Spleen (tissue), 11 donors: Measurements from ENCODE around the gene PRSS21. TPM values are rescaled to one million over a fixed set of nuclear protein-coding genes. Genes with fewer than 3 reads are reported as not detected.
A peak's percentile ranks its signal among the peaks of the same experiment; 100 is the strongest.

Experiments used
- DNase-seq: peaks from one replicate; pipeline ENCODE4 v3.0.0-alpha.2; 2020
- H3K27ac ChIP-seq, 8 donors: fragments of 200-600 bp; sonication (generic) in 7 of 8; 1 replicate in 4 of 8; 2 replicates in 4 of 8; pipeline versions ENCODE4 v1.5.0 to v1.8.0; 2016 to 2021; ENCODE audit warnings: inconsistent platforms in 4 of 8, mild to moderate bottlenecking in 4 of 8, moderate library complexity in 1 of 8
- H3K27me3 ChIP-seq, 7 donors: fragments of 200-600 bp; sonication (generic) in 6 of 7; replicated peaks in 1 of 7; 1 replicate in 4 of 7; 2 replicates in 3 of 7; pipeline versions ENCODE4 v1.5.0 to v1.8.0; 2016 to 2021; ENCODE audit warnings: inconsistent platforms in 3 of 7, mild to moderate bottlenecking in 1 of 7
- H3K36me3 ChIP-seq, 6 donors: fragments of 200-600 bp; sonication (generic) in 5 of 6; 1 replicate in 4 of 6; 2 replicates in 2 of 6; pipeline versions ENCODE4 v1.5.0 to v1.8.0; 2016 to 2021; ENCODE audit warnings: inconsistent platforms in 2 of 6
- H3K4me1 ChIP-seq, 6 donors: fragments of 200-600 bp; sonication (generic) in 5 of 6; 1 replicate in 3 of 6; 2 replicates in 3 of 6; pipeline versions ENCODE4 v1.5.0 to v1.8.0; 2016 to 2021; ENCODE audit warnings: inconsistent platforms in 3 of 6
- H3K4me3 ChIP-seq, 8 donors: fragments of 200-600 bp; sonication (generic) in 7 of 8; 1 replicate in 4 of 8; 2 replicates in 4 of 8; pipeline versions ENCODE4 v1.5.0 to v1.8.0; 2016 to 2021; ENCODE audit warnings: inconsistent platforms in 4 of 8, mild to moderate bottlenecking in 4 of 8, moderate library complexity in 2 of 8
- H3K9me3 ChIP-seq, 8 donors: fragments of 200-600 bp; sonication (generic) in 7 of 8; 1 replicate in 4 of 8; 2 replicates in 4 of 8; pipeline versions ENCODE4 v1.5.0 to v1.8.0; 2016 to 2021; ENCODE audit warnings: inconsistent platforms in 4 of 8
- CTCF ChIP-seq, 11 experiments: fragments of 200-600 bp in 7 of 11; fragments of 450-650 bp in 4 of 11; sonication (generic) in 4 of 11; IDR thresholded peaks in 8 of 11; conservative IDR thresholded peaks in 3 of 11; 1 replicate in 7 of 11; 2 replicates in 4 of 11; pipeline versions ENCODE4 v1.4.0 to v1.8.0; 2016 to 2021; ENCODE audit warnings: antibody characterized with exemption in 11 of 11, inconsistent platforms in 4 of 11, mild to moderate bottlenecking in 1 of 11
- POLR2A ChIP-seq, 3 donors: fragments of 450-650 bp; IDR thresholded peaks; one replicate each; pipeline ENCODE4 v1.5.1; 2017; ENCODE audit warnings: antibody characterized with exemption in 3 of 3, mild to moderate bottlenecking in 1 of 3
- POLR2AphosphoS5 ChIP-seq, 3 donors: sonication (generic); formaldehyde crosslinking; IDR thresholded peaks; one replicate each; pipeline ENCODE4 v1.5.1; 2017; ENCODE audit warnings: antibody characterized with exemption in 3 of 3
- WGBS, 5 donors: extraction: QIAGEN DNeasy Blood & Tissue Kit in 3 of 5; methylation state at CpG; one replicate each; pipeline versions ENCODE4 v1.1.5 to v1.1.7; 2013 to 2018; 5-methylcytosine and 5-hydroxymethylcytosine counted together
- intact Hi-C: fragments of 100-400 bp; cut with DNase I; formaldehyde crosslinking; loops from one replicate; pipeline ENCODE4 v1.15.0; 2023; ENCODE audit warnings: low total_unique reads
- polyA plus RNA-seq, 3 donors: library from polyadenylated mRNA; stranded (reverse); fragments of 200-250 nt; gene quantifications; one replicate each; pipeline ENCODE4 v1.2.1, GENCODE V29; 2013
- total RNA-seq, 7 donors: library from RNA; depleted of rRNA in 3 of 7; stranded (reverse); fragments of >200 nt in 3 of 7; fragmentation: NEBNext Ultra II Directional in 4 of 7; extraction: Animal tissue kit (Norgen Biotek cat#: 25700) in 4 of 7; gene quantifications; one replicate each; pipeline versions ENCODE4 v1.1.0 to v1.2.1, GENCODE V29; 2016 to 2021
- donor health status: healthy with polysubstance abuse.
- donor health status: DM: no; HTN: no; CAD: no; lungs with moderate emphysema.
- donor health status: DM: no; HTN: no; CAD: no.
- donor health status: Bipolar disorder and iron deficiency.
- donor health status: healthy.
- donor health status: DM: no; HTN: no; CAD: no.
- donor health status: DM: yes; HTN: yes; CAD: no.

PRSS21 gene
- total and polyA plus RNA-seq, 10 donors = 0.49 to 4.9 (median 1.6) TPM

- 81 to 89% (median 86%) methylated on average over 10 to 14 of the region's 14 CpGs for WGBS, 5 donors
- peaks cover 0 to 54% (median 0%) of the 10 kb centered on the region in 7 donors for H3K27me3 ChIP-seq
- peaks cover 0 to 30% (median 10%) of the 10 kb centered on the region in 6 donors for H3K4me1 ChIP-seq
- H3K9me3 ChIP-seq = no peaks in the 10 kb centered on the region
- H3K4me3 ChIP-seq = no peak overlapping the region
- peak; percentile 51 for DNase-seq
- no peak for TF ChIP-seq POLR2A (IDR thresholded peaks at IDR 0.05)
- TF ChIP-seq CTCF (IDR thresholded peaks at IDR 0.05 in 8 of 11, conservative IDR thresholded peaks at IDR 0.05 in 3 of 11) = no peak
- no peak for TF ChIP-seq POLR2AphosphoS5 (IDR thresholded peaks at IDR 0.05)
- no peak overlapping the region for H3K27ac ChIP-seq
- H3K36me3 ChIP-seq = no peaks in the 10 kb centered on the region
- intact Hi-C loops = no loop called here
Measured at GRCh38 chr16:2827831-2828520, 10.9 kb downstream of the PRSS21 start.

GRCh38 chr16:2828521-2828840 lies 11.4 kb downstream of the PRSS21 start:
- intact Hi-C loops = no loop called here
- H3K4me3 ChIP-seq = no peak overlapping the region
- peaks cover 0 to 30% (median 10%) of the 10 kb centered on the region in 6 donors for H3K4me1 ChIP-seq
- H3K27me3 ChIP-seq = peaks cover 0 to 54% (median 0%) of the 10 kb centered on the region in 7 donors
- 85 to 95% (median 95%) methylated on average over 8 of the region's 8 CpGs for WGBS, 5 donors
- H3K27ac ChIP-seq = no peak overlapping the region
- no peaks in the 10 kb centered on the region for H3K36me3 ChIP-seq
- TF ChIP-seq POLR2A (IDR thresholded peaks at IDR 0.05) (no peak), POLR2AphosphoS5 (IDR thresholded peaks at IDR 0.05) (no peak)
- H3K9me3 ChIP-seq = no peaks in the 10 kb centered on the region
- no peak for DNase-seq

- peaks cover 0 to 30% (median 10%) of the 10 kb centered on the region in 6 donors for H3K4me1 ChIP-seq
- H3K27ac ChIP-seq = no peak overlapping the region
- no peaks in the 10 kb centered on the region for H3K36me3 ChIP-seq
- 85 to 92% (median 89%) methylated on average over 11 to 17 of the region's 17 CpGs for WGBS, 5 donors
- peaks cover 0 to 54% (median 0%) of the 10 kb centered on the region in 7 donors for H3K27me3 ChIP-seq
- intact Hi-C loops = no loop called here
- peak; percentile 42 for DNase-seq
- H3K4me3 ChIP-seq = no peak overlapping the region
- no peak for TF ChIP-seq POLR2AphosphoS5 (IDR thresholded peaks at IDR 0.05)
- H3K9me3 ChIP-seq = no peaks in the 10 kb centered on the region
Measured at GRCh38 chr16:2828876-2829430, 11.9 kb downstream of the PRSS21 start.

GRCh38 chr16:2829501-2830354 lies 12.7 kb downstream of the PRSS21 start, which contains the start of gene ZG16B:
ZG16B (plus strand) TSS chr16:2830303; CDS start chr16:2830442, 139 bp downstream.
- intact Hi-C loops = no loop called here
- peak; percentile 72 for DNase-seq
- Histone ChIP-seq H3K9me3 (no peaks in the 10 kb centered on the region), H3K4me1 (peaks cover 0 to 30% (median 10%) of the 10 kb centered on the region in 6 donors), H3K36me3 (no peaks in the 10 kb centered on the region), H3K27me3 (peaks cover 0 to 54% (median 0%) of the 10 kb centered on the region in 7 donors), H3K27ac (peak within 1 kb of the TSS in 4 of 8 donors; percentile 28 to 66 (median 48)), H3K4me3 (peak within 1 kb of the TSS in 1 of 8 donors; percentile 17)
- TF ChIP-seq CTCF (IDR thresholded peaks at IDR 0.05 in 8 of 11, conservative IDR thresholded peaks at IDR 0.05 in 3 of 11) (no peak), POLR2AphosphoS5 (IDR thresholded peaks at IDR 0.05) (peak; percentile 15 to 56 (median 42)), POLR2A (IDR thresholded peaks at IDR 0.05) (no peak)
- WGBS, 5 donors = 40 to 65% (median 50%) methylated on average over 17 to 32 of the region's 32 CpGs
